ENCODE measurements around the gene SEMG1. TPM values are rescaled to one million over a fixed set of nuclear protein-coding genes. Genes with fewer than 3 reads are reported as not detected.

Gene SEMG1
- total and polyA plus RNA-seq, 7 donors: 0.26 TPM; not detected in 6

DNA sequence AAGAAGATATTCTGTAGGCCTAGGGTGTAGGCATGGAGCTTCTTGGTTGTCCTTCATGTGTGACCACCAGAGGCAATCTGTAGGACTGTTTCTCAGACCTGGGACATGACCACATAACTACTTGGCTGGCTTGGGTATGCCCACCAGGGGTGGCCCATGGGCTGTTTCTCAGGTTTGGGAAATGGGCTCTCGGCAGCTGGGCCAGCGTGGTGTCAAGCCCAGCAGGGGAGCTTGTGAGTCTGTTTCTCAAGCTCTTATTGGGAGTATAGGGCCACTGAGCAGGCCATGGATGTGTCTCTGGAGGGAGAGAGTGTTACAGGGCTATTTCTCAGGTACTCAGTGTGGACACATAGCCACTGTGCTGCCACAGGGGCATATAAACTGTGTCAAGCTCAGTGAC, 11.8 kb downstream of the SEMG1 start:
- no peak overlapping the region for H3K4me3 ChIP-seq
- DNase-seq: no peak
- TF ChIP-seq POLR2AphosphoS5 (IDR thresholded peaks at IDR 0.05) (no peak), POLR2A (IDR thresholded peaks at IDR 0.05) (no peak), EP300 (IDR thresholded peaks at IDR 0.05) (no peak)
- TF ChIP-seq, protein P1, sequence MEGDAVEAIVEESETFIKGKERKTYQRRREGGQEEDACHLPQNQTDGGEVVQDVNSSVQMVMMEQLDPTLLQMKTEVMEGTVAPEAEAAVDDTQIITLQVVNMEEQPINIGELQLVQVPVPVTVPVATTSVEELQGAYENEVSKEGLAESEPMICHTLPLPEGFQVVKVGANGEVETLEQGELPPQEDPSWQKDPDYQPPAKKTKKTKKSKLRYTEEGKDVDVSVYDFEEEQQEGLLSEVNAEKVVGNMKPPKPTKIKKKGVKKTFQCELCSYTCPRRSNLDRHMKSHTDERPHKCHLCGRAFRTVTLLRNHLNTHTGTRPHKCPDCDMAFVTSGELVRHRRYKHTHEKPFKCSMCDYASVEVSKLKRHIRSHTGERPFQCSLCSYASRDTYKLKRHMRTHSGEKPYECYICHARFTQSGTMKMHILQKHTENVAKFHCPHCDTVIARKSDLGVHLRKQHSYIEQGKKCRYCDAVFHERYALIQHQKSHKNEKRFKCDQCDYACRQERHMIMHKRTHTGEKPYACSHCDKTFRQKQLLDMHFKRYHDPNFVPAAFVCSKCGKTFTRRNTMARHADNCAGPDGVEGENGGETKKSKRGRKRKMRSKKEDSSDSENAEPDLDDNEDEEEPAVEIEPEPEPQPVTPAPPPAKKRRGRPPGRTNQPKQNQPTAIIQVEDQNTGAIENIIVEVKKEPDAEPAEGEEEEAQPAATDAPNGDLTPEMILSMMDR (IDR thresholded peaks at IDR 0.05): no peak
- intact Hi-C loops (cut with DNase I): no loop called here
- 92 to 98% methylated on average over 2 of the region's 2 CpGs for WGBS, 2 donors
- H3K36me3 ChIP-seq: no peaks in the 10 kb centered on the region
- H3K27ac ChIP-seq: no peak overlapping the region
- H3K27me3 ChIP-seq: peaks cover 0 to 4% (median 0%) of the 10 kb centered on the region in 3 donors
- no peaks in the 10 kb centered on the region for H3K4me1 ChIP-seq
- no peaks in the 10 kb centered on the region for H3K9me3 ChIP-seq

DNA sequence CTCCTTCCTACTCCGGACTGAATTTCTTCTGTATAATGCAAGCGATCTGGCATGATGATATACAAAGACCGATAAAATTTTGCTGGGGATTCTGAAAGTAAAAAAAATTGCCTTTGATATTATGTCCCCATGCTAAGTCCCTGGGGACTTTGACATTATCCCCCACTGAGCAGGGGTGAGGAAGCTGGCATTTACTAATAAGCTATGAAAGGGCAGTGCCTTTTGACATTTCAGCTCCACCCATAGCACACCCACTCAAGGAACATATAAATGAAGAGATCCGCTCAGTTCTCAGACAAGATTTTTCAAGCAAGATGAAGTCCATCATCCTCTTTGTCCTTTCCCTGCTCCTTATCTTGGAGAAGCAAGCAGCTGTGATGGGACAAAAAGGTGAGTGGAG, 14.2 kb downstream of the SEMG1 start, which contains the start of gene SEMG2:
TSS of gene SEMG2 (plus strand) at position 298 of the 400 bp plus-strand sequence. CDS start at position 315, 17 bp downstream.
- H3K4me1 ChIP-seq: no peaks in the 10 kb centered on the region
- intact Hi-C loops (cut with DNase I): no loop called here
- no peaks in the 10 kb centered on the region for H3K9me3 ChIP-seq
- no peak for DNase-seq
- no peak within 1 kb of the TSS for H3K27ac ChIP-seq
- 94 to 97% methylated on average over 4 of the region's 4 CpGs for WGBS, 2 donors
- H3K4me3 ChIP-seq: no peak within 1 kb of the TSS
- H3K36me3 ChIP-seq: no peaks in the 10 kb centered on the region
- peaks cover 0 to 7% (median 0%) of the 10 kb centered on the region in 3 donors for H3K27me3 ChIP-seq
- no peak for TF ChIP-seq POLR2A (IDR thresholded peaks at IDR 0.05)
- TF ChIP-seq, protein P1 (IDR thresholded peaks at IDR 0.05): no peak
- no peak for TF ChIP-seq POLR2AphosphoS5 (IDR thresholded peaks at IDR 0.05)
- TF ChIP-seq EP300 (IDR thresholded peaks at IDR 0.05): no peak

DNA sequence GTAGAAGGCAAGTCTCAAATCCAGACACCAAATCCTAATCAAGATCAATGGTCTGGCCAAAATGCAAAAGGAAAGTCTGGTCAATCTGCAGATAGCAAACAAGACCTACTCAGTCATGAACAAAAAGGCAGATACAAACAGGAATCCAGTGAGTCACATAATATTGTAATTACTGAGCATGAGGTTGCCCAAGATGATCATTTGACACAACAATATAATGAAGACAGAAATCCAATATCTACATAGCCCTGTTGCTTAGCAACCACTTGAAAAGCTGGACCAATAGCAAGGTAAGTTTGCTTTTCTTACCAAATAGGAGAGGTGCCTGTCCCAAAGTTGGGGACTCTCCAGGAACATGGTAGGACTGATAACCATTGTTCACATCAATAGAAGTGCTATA, 16.3 kb downstream of the SEMG1 start:
- no peak for DNase-seq
- intact Hi-C loops (cut with DNase I): no loop called here
- TF ChIP-seq, protein P1 (IDR thresholded peaks at IDR 0.05): no peak
- TF ChIP-seq POLR2AphosphoS5 (IDR thresholded peaks at IDR 0.05) (no peak), EP300 (IDR thresholded peaks at IDR 0.05) (no peak)

DNA sequence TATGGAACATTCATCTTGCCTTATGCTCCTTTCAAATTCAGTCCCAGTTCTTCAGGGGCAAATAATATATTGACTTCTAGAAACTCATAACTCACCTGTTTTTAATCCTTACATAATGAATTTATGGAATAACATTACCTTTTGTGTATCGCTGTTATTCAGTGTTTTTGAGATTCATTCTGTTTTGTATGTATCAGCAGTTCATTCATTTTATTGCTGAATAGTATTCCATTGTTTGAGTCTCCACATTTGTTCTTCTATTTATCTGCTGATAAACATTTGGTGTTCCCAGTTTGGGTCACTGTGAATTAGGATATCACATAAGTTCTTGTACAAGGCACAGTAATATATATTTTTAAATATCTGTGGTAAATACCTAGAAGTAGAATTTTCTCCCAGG, 19.5 kb downstream of the SEMG1 start:
- intact Hi-C loops (cut with DNase I): no loop called here
- 84 to 95% methylated on average over 1 of the region's 1 CpG for WGBS, 2 donors
- no peak for DNase-seq
- peaks cover 0 to 16% (median 0%) of the 10 kb centered on the region in 3 donors for H3K27me3 ChIP-seq
- no peak for TF ChIP-seq EP300 (IDR thresholded peaks at IDR 0.05)
- no peak for TF ChIP-seq POLR2AphosphoS5 (IDR thresholded peaks at IDR 0.05)
- TF ChIP-seq POLR2A (IDR thresholded peaks at IDR 0.05): no peak
- H3K9me3 ChIP-seq: no peaks in the 10 kb centered on the region
- no peak overlapping the region for H3K27ac ChIP-seq
- no peaks in the 10 kb centered on the region for H3K36me3 ChIP-seq
- H3K4me3 ChIP-seq: no peak overlapping the region
- H3K4me1 ChIP-seq: no peaks in the 10 kb centered on the region

More for the DNA sequence above, 16.3 kb downstream of the SEMG1 start:
- Histone ChIP-seq H3K36me3 (no peaks in the 10 kb centered on the region), H3K27me3 (peaks cover 0 to 7% (median 0%) of the 10 kb centered on the region in 3 donors), H3K4me3 (no peak overlapping the region), H3K4me1 (no peaks in the 10 kb centered on the region), H3K9me3 (no peaks in the 10 kb centered on the region), H3K27ac (no peak overlapping the region)

DNA sequence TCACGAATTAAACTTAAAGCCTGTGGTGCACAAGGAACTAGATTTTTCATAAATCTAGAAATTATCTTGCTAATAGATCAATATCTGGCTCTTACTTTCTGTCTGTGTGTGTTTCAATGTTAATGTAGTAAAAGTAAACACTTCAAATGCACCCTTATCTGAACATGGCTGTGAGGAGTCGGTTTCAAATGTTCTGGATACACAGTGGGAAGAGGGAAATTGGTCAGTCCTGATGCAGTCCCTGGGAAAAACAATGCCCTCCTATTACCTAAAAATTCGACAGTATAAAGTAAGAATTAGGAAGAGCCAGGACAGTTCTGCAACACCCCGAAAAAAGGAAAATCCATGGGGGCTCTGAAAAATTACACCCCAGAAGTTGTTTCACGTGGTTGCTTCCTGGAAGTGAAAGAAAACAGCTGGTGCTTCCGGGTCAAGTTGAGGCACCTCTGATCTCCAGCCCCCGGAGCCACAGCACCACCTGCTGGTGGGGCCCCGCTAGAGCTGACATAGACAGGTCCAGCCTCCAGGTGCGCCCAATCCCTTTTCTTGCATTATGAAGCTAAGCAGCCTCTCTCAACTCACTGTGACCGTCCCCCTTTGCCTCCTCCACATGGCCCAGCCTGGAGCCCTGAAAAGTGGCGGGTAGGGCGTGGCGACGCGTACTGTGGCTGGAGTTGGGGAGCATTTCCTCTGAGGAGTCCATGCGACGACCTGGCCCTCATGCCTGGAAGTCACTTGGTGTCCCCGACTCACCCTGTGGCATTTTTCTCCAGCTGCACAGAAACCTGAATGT, 22.6 kb downstream of the SEMG1 start:
- Histone ChIP-seq H3K9me3 (peaks cover 0 to under 1% (median 0%) of the 10 kb centered on the region in 4 donors), H3K27me3 (peaks cover 0 to 15% (median 0%) of the 10 kb centered on the region in 3 donors), H3K4me3 (no peak overlapping the region), H3K36me3 (no peaks in the 10 kb centered on the region), H3K4me1 (no peaks in the 10 kb centered on the region), H3K27ac (no peak overlapping the region)
- intact Hi-C loops (cut with DNase I): no loop called here
- DNase-seq: no peak
- no peak for TF ChIP-seq EP300 (IDR thresholded peaks at IDR 0.05)
- TF ChIP-seq, protein P1 (IDR thresholded peaks at IDR 0.05): peak in 2 of 4 experiments; percentile 18 to 46
- 58 to 67% methylated on average over 18 of the region's 18 CpGs for WGBS, 2 donors

All from sigmoid colon (tissue), 7 donors.